Epithelial cell of esophagus (primary cell): ENCODE measurements around the gene RTP5.

Source experiments
- DNase-seq: peaks from one replicate; pipeline ENCODE4 v3.0.0; 2010; ENCODE audit warnings: low read depth
- H3K4me3 ChIP-seq: 2 replicates; pipeline ENCODE4 v1.5.1; 2011; ENCODE audit warnings: mild to moderate bottlenecking, low read length, control low read depth
- TF ChIP-seq, protein P1 (sequence below): IDR thresholded peaks from 2 replicates; pipeline ENCODE4 v1.5.1; 2011; ENCODE audit warnings: low read depth, mild to moderate bottlenecking, low read length, control low read depth, inconsistent platforms; ENCODE audit not compliant: insufficient read depth; ENCODE audit errors: missing control alignments

Gene RTP5

GRCh38 chr2:241894681-241895426 is 25.3 kb downstream of the RTP5 start:
- no peak for DNase-seq
- TF ChIP-seq, protein P1, sequence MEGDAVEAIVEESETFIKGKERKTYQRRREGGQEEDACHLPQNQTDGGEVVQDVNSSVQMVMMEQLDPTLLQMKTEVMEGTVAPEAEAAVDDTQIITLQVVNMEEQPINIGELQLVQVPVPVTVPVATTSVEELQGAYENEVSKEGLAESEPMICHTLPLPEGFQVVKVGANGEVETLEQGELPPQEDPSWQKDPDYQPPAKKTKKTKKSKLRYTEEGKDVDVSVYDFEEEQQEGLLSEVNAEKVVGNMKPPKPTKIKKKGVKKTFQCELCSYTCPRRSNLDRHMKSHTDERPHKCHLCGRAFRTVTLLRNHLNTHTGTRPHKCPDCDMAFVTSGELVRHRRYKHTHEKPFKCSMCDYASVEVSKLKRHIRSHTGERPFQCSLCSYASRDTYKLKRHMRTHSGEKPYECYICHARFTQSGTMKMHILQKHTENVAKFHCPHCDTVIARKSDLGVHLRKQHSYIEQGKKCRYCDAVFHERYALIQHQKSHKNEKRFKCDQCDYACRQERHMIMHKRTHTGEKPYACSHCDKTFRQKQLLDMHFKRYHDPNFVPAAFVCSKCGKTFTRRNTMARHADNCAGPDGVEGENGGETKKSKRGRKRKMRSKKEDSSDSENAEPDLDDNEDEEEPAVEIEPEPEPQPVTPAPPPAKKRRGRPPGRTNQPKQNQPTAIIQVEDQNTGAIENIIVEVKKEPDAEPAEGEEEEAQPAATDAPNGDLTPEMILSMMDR = no peak
- H3K4me3 ChIP-seq = no peak overlapping the region

- TF ChIP-seq, protein P1 = no peak
- H3K4me3 ChIP-seq = no peak overlapping the region
- DNase-seq = no peak
Measured at GRCh38 chr2:241895427-241895711, 25.8 kb downstream of the RTP5 start.

GRCh38 chr2:241895712-241896641 is 26.4 kb downstream of the RTP5 start:
- no peak overlapping the region for H3K4me3 ChIP-seq
- TF ChIP-seq, protein P1 = no peak
- DNase-seq = peak; percentile 48

- TF ChIP-seq, protein P1 = no peak
- H3K4me3 ChIP-seq = no peak overlapping the region
- no peak for DNase-seq
Measured at GRCh38 chr2:241896746-241897201, 27.2 kb downstream of the RTP5 start.

- H3K4me3 ChIP-seq = no peak overlapping the region
- TF ChIP-seq, protein P1 = no peak
- DNase-seq = no peak
Measured at GRCh38 chr2:241897231-241897916, 27.8 kb downstream of the RTP5 start.

DNA sequence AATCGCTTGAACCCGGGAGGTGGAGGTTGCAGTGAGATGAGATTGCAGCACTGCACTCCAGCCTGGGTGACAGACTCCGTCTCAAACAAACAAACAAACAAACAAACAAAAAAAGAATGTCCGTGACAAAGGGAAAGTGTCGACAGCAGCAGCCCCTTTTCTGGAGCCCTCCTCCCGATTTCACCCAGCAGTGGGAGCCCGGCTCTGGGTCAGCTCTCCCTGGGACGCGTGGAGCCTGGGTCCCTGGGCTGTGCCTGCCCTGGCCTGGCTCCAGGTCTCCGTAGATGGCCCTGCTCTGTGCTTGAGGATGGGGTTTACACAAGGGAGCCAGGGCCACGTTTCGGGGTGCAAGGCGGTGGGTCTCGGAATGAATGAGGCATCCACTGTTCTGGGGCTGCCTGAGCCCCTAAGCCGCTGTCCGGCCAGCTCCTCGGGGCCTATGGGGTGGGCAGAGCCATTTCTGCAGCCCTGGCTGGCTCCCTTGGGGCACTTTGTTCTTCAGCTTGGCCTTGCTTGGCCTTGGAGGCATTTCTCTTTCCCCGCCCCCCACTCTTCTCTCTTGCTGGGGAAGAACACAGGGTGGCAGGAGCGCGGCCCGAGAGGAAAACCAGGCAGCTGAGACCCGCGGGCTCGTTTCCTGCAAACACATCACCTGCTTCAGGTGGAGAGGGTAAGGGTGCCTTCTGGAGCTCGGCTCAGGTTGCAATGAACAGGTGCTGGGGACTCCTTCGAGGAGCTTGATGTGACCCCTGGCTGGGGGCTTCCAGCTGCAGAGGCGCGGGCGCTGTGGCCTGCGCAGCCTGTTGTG is 29.1 kb downstream of the RTP5 start:
- TF ChIP-seq, protein P1 = no peak
- H3K4me3 ChIP-seq = no peak overlapping the region
- no peak for DNase-seq
